H9 (cell line): ENCODE measurements around the gene MBOAT2. TPM values are rescaled to one million over a fixed set of nuclear protein-coding genes. Genes with fewer than 3 reads are reported as not detected.

ENCODE experiments used
- DNase-seq: peaks from one replicate; pipeline ENCODE4 v3.0.0-alpha.2; 2017
- H2AFZ ChIP-seq: one replicate; pipeline ENCODE4 v1.6.1; 2013; ENCODE audit warnings: mild to moderate bottlenecking, low read length, control low read depth, moderate library complexity
- H2AK5ac ChIP-seq: 2 replicates; pipeline ENCODE4 v1.6.1; 2013; ENCODE audit warnings: low read length, control low read depth, mixed read lengths; ENCODE audit not compliant: insufficient read length
- H2BK120ac ChIP-seq: one replicate; pipeline ENCODE4 v1.6.1; 2013; ENCODE audit warnings: low read depth, mild to moderate bottlenecking, low read length, control low read depth, inconsistent platforms; ENCODE audit not compliant: poor library complexity, severe bottlenecking
- H2BK12ac ChIP-seq: 2 replicates; pipeline ENCODE4 v1.6.1; 2013; ENCODE audit warnings: low read length, control low read depth, mixed read lengths, low read depth; ENCODE audit not compliant: insufficient read length
- H2BK15ac ChIP-seq: 2 replicates; pipeline ENCODE4 v1.6.1; 2013; ENCODE audit warnings: low read depth, low read length, control low read depth
- H2BK20ac ChIP-seq: one replicate; pipeline ENCODE4 v1.6.1; 2013; ENCODE audit warnings: low read depth, mild to moderate bottlenecking, low read length, control low read depth, inconsistent platforms; ENCODE audit not compliant: poor library complexity, severe bottlenecking
- H2BK5ac ChIP-seq: 2 replicates; pipeline ENCODE4 v1.6.1; 2013; ENCODE audit warnings: low read length, control low read depth, mixed read lengths; ENCODE audit not compliant: insufficient read length
- H3K14ac ChIP-seq: 2 replicates; pipeline ENCODE4 v1.6.1; 2013; ENCODE audit warnings: low read length, control low read depth; ENCODE audit not compliant: insufficient read depth
- H3K18ac ChIP-seq: 2 replicates; pipeline ENCODE4 v1.6.1; 2013; ENCODE audit warnings: low read depth, mild to moderate bottlenecking, mixed read lengths, low read length, control low read depth; ENCODE audit not compliant: insufficient read length
- H3K23ac ChIP-seq: 2 replicates; pipeline ENCODE4 v1.6.1; 2013; ENCODE audit warnings: low read length, control low read depth, mixed read lengths, low read depth; ENCODE audit not compliant: insufficient read length
- H3K23me2 ChIP-seq: 2 replicates; pipeline ENCODE4 v1.6.1; 2013; ENCODE audit warnings: low read depth, mild to moderate bottlenecking, mixed read lengths, low read length, control low read depth; ENCODE audit not compliant: insufficient read length, poor library complexity, severe bottlenecking
- H3K27ac ChIP-seq: 2 replicates; pipeline ENCODE4 v1.5.1; 2013; ENCODE audit warnings: low read length, control low read depth, mixed read lengths, low read depth; ENCODE audit not compliant: insufficient read length
- H3K27me3 ChIP-seq: 2 replicates; pipeline ENCODE4 v1.6.1; 2013; ENCODE audit warnings: low read length, control low read depth, inconsistent platforms; ENCODE audit not compliant: insufficient read depth
- H3K4ac ChIP-seq: 2 replicates; pipeline ENCODE4 v1.6.1; 2013; ENCODE audit warnings: low read depth, mild to moderate bottlenecking, control low read depth, inconsistent platforms, low read length, moderate library complexity
- H3K4me1 ChIP-seq: 2 replicates; pipeline ENCODE4 v1.6.1; 2013; ENCODE audit warnings: low read length, control low read depth, inconsistent platforms; ENCODE audit not compliant: insufficient read depth
- H3K4me2 ChIP-seq: 2 replicates; pipeline ENCODE4 v1.6.1; 2013; ENCODE audit warnings: low read length, control low read depth, mixed read lengths; ENCODE audit not compliant: insufficient read length, insufficient read depth
- H3K56ac ChIP-seq: 2 replicates; pipeline ENCODE4 v1.6.1; 2013; ENCODE audit warnings: low read depth, mild to moderate bottlenecking, mixed read lengths, low read length, control low read depth; ENCODE audit not compliant: insufficient read length
- H3K79me1 ChIP-seq: 2 replicates; pipeline ENCODE4 v1.6.1; 2013; ENCODE audit warnings: low read depth, mild to moderate bottlenecking, moderate library complexity, low read length, control low read depth, inconsistent platforms; ENCODE audit not compliant: insufficient read depth, poor library complexity, severe bottlenecking
- H3K79me2 ChIP-seq: 2 replicates; pipeline ENCODE4 v1.6.1; 2013; ENCODE audit warnings: low read length, control low read depth, inconsistent platforms; ENCODE audit not compliant: insufficient read depth
- H3K9ac ChIP-seq: 2 replicates; pipeline ENCODE4 v1.6.1; 2013; ENCODE audit warnings: low read length, control low read depth, mixed read lengths; ENCODE audit not compliant: insufficient read length; ENCODE audit errors: extremely low read depth
- H3K9me3 ChIP-seq: one replicate; pipeline ENCODE4 v1.6.1; 2013; ENCODE audit warnings: low read depth, low read length, inconsistent platforms; ENCODE audit not compliant: control insufficient read depth
- H3T11ph ChIP-seq: one replicate; pipeline ENCODE4 v1.6.1; 2013; ENCODE audit warnings: mild to moderate bottlenecking, low read length, control low read depth, inconsistent platforms
- H4K20me1 ChIP-seq: one replicate; pipeline ENCODE4 v1.6.1; 2013; ENCODE audit not compliant: control insufficient read depth, insufficient read length, insufficient read depth
- H4K5ac ChIP-seq: 2 replicates; pipeline ENCODE4 v1.6.1; 2013; ENCODE audit warnings: low read depth, mild to moderate bottlenecking, mixed read lengths, low read length, control low read depth; ENCODE audit not compliant: insufficient read length
- H4K8ac ChIP-seq: replicated peaks from 2 replicates; pipeline ENCODE4 v1.6.1; 2013; ENCODE audit warnings: low read length, control low read depth, mixed read lengths, low read depth; ENCODE audit not compliant: insufficient read length
- H4K91ac ChIP-seq: 2 replicates; pipeline ENCODE4 v1.6.1; 2013; ENCODE audit warnings: low read depth, mild to moderate bottlenecking, moderate library complexity, mixed read lengths, low read length, control low read depth; ENCODE audit not compliant: insufficient read length
- H3K27ac Mint-ChIP-seq, 3 experiments: 2 replicates in 2 of 3; 3 replicates in 1 of 3; pipeline ENCODE4 v1.8.0; 2020 to 2021; ENCODE audit warnings: mixed read lengths in 3 of 3, mild to moderate bottlenecking in 1 of 3, moderate library complexity in 1 of 3
- H3K27me3 Mint-ChIP-seq: 2 replicates; pipeline ENCODE4 v1.8.0; 2021; ENCODE audit warnings: low read depth, mild to moderate bottlenecking, moderate library complexity, mixed read lengths
- H3K36me3 Mint-ChIP-seq, 3 experiments: 2 replicates in 2 of 3; 3 replicates in 1 of 3; pipeline ENCODE4 v1.8.0; 2020 to 2021; ENCODE audit warnings: low read depth in 3 of 3, mixed read lengths in 3 of 3; ENCODE audit not compliant: insufficient read depth in 1 of 3
- H3K4me1 Mint-ChIP-seq, 2 experiments: 2 replicates each; pipeline ENCODE4 v1.8.0; 2020; ENCODE audit warnings: mixed read lengths in 2 of 2
- H3K4me3 Mint-ChIP-seq, 2 experiments: 2 replicates in 1 of 2; 3 replicates in 1 of 2; pipeline ENCODE4 v1.8.0; 2020 to 2021; ENCODE audit warnings: mild to moderate bottlenecking in 2 of 2, mixed read lengths in 2 of 2, moderate library complexity in 1 of 2
- H3K9me3 Mint-ChIP-seq, 2 experiments: 2 replicates in 1 of 2; 3 replicates in 1 of 2; pipeline ENCODE4 v1.8.0; 2020; ENCODE audit warnings: mild to moderate bottlenecking in 2 of 2, mixed read lengths in 2 of 2, moderate library complexity in 1 of 2
- WGBS: extraction: QIAGEN DNeasy Blood & Tissue Kit; methylation state at CpG from one replicate; pipeline ENCODE4 v1.1.7; 2013; ENCODE audit warnings: missing lambda C conversion rate, low lambda C conversion rate, mixed read lengths; ENCODE audit not compliant: insufficient read length; ENCODE audit errors: extremely low coverage; 5-methylcytosine and 5-hydroxymethylcytosine counted together
- total RNA-seq: library from RNA; stranded (reverse); gene quantifications from 2 replicates; pipeline ENCODE4 v1.2.1, GENCODE V29; 2021
- TF ChIP-seq, protein P1 (sequence below): fragments of 200-600 bp; sonication (generic); conservative IDR thresholded peaks from 3 replicates; pipeline ENCODE4 v1.8.0; 2021; ENCODE audit warnings: antibody characterized with exemption, mild to moderate bottlenecking

MBOAT2 gene
- total RNA-seq, 1 experiment from 2014 or later, result 20.2 TPM

- Histone ChIP-seq H2BK120ac (no peak overlapping the region), H2BK12ac (no peak overlapping the region), H3K4ac (no peak overlapping the region), H3K14ac (no peak overlapping the region), H3K4me2 (no peak overlapping the region), H3K27ac (no peak overlapping the region), H3K79me2 (no peaks in the 10 kb centered on the region), H3K18ac (no peak overlapping the region), H2AK5ac (no peak overlapping the region), H4K20me1 (no peaks in the 10 kb centered on the region), H4K5ac (no peak overlapping the region), H3T11ph (no peak overlapping the region), H3K27me3 (no peaks in the 10 kb centered on the region), H3K23me2 (no peaks in the 10 kb centered on the region), H3K23ac (no peak overlapping the region), H2BK20ac (no peak overlapping the region), H3K9me3 (no peaks in the 10 kb centered on the region), H3K56ac (no peak overlapping the region), H2BK15ac (no peak overlapping the region), H2BK5ac (no peak overlapping the region), H4K8ac (no peak overlapping the region), H2AFZ (no peak overlapping the region), H3K9ac (no peak overlapping the region), H3K79me1 (no peaks in the 10 kb centered on the region), H3K4me1 (no peaks in the 10 kb centered on the region), H4K91ac (no peak overlapping the region)
- H3K4me3 Mint-ChIP-seq, result no peak overlapping the region
- H3K9me3 Mint-ChIP-seq, result no peaks in the 10 kb centered on the region
- TF ChIP-seq, protein P1, sequence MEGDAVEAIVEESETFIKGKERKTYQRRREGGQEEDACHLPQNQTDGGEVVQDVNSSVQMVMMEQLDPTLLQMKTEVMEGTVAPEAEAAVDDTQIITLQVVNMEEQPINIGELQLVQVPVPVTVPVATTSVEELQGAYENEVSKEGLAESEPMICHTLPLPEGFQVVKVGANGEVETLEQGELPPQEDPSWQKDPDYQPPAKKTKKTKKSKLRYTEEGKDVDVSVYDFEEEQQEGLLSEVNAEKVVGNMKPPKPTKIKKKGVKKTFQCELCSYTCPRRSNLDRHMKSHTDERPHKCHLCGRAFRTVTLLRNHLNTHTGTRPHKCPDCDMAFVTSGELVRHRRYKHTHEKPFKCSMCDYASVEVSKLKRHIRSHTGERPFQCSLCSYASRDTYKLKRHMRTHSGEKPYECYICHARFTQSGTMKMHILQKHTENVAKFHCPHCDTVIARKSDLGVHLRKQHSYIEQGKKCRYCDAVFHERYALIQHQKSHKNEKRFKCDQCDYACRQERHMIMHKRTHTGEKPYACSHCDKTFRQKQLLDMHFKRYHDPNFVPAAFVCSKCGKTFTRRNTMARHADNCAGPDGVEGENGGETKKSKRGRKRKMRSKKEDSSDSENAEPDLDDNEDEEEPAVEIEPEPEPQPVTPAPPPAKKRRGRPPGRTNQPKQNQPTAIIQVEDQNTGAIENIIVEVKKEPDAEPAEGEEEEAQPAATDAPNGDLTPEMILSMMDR, result no peak
- peaks cover 0 to 5% of the 10 kb centered on the region in 2 experiments for H3K4me1 Mint-ChIP-seq
- H3K36me3 Mint-ChIP-seq, result peaks cover 1 to 14% (median 3%) of the 10 kb centered on the region in 3 experiments; a peak in 5 of 7 replicates
- WGBS, result no CpG with 5 or more reads among the region's 2 CpGs
- no peaks in the 10 kb centered on the region for H3K27me3 Mint-ChIP-seq
- no peak overlapping the region for H3K27ac Mint-ChIP-seq
- no peak for DNase-seq
Measured at GRCh38 chr2:8860239-8860638, 143.2 kb downstream of the MBOAT2 start.
